Raji (cell line): ENCODE data around the gene OXLD1.

Source experiments
- POLR2A ChIP-seq: IDR thresholded peaks from 2 replicates; pipeline ENCODE4 v1.6.1; 2011; ENCODE audit warnings: low read depth, low read length, control low read depth; ENCODE audit not compliant: insufficient read depth

OXLD1 gene

GRCh38 chr17:81694810-81695209 lies 28.4 kb upstream of the OXLD1 start:
- TF ChIP-seq POLR2A: no peak

DNA sequence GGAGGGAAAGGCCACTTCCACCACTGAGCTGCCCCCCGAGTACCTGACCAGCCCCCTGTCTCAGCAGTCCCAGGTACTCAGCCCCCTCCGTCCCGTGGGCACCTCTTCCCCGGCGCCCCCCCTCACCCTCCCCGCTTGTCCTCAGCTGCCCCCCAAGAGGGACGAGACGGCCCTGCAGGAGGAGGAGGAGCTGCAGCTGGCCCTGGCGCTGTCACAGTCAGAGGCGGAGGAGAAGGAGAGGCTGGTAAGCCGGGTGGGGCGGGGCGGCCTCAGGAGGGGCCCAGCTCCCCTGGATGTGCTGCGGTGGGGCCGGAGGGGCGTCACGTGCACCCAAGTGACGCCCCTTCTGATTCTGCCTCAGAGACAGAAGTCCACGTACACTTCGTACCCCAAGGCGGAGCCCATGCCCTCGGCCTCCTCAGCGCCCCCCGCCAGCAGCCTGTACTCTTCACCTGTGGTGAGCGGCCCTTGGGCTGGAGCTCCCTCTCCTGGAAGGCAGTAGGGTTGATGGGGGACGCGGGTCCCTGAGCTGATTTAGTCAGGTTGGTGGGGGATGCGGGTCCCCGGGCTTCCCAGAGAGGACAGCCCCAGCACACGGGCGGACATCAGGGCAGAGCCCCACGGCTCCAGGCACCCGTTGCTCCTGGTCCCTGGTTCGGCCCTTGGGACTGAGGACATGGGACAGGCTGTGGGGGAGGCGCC lies 27.3 kb upstream of the OXLD1 start:
- TF ChIP-seq POLR2A: no peak

DNA sequence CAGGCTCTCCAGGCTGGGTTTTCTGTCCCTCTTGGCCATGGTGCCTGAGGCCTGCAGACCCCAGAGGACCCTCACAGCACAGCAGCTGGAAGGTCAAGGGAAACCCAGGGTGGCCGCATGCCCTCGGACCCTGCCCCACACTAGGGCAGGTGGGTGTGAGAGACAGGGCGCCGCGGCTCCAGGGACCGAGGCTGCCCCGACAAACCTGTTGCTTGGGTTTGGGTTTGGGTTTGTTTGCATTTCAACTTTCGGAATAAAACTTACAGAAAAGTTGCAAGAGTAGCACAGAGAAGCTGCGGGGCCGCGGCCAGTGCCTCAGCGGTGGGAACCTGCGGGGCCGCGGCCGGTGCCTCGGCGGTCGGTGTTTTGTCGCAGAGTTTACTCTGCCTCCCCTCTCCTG lies 25.2 kb upstream of the OXLD1 start:
- no peak for TF ChIP-seq POLR2A

GRCh38 chr17:81691196-81691595 lies 24.8 kb upstream of the OXLD1 start:
- TF ChIP-seq POLR2A: no peak

DNA sequence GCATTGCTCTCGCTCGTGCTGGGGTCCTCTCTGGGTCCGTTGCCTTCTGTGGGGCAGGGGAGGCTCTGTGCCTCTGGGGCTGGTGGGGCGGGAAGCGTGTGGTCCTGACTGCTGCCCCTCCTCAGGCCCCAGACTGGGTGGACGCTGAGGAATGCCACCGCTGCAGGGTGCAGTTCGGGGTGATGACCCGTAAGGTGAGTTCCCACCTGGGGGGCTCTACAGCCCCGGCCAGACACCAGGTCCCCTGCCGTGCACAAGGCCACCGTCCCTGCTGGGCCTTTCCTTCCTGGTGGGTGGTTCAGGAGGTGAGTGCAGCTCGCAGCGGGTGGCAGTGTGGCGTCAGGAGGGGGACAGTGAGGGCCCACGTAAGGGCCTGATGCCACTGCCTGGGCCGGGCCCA lies 24.1 kb upstream of the OXLD1 start:
- no peak for TF ChIP-seq POLR2A

GRCh38 chr17:81690066-81690465 lies 23.7 kb upstream of the OXLD1 start:
- no peak for TF ChIP-seq POLR2A

DNA sequence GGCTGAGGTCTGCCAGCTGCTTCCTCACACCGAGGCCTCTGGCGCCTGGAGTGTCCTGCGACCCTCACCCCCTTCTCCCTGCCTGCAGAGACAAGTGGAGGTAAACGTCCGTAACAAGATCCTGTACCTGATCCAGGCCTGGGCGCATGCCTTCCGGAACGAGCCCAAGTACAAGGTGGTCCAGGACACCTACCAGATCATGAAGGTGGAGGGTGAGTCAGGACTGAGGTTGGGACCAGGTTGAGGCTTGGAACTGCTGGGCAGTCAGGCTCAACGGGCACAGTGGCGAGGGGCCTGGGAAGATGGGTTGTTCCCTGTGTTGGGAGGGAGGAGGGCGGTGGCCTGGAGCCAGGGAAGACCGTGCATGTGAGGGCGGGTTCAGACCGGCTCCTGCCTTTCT lies 22.2 kb upstream of the OXLD1 start:
- TF ChIP-seq POLR2A: no peak

DNA sequence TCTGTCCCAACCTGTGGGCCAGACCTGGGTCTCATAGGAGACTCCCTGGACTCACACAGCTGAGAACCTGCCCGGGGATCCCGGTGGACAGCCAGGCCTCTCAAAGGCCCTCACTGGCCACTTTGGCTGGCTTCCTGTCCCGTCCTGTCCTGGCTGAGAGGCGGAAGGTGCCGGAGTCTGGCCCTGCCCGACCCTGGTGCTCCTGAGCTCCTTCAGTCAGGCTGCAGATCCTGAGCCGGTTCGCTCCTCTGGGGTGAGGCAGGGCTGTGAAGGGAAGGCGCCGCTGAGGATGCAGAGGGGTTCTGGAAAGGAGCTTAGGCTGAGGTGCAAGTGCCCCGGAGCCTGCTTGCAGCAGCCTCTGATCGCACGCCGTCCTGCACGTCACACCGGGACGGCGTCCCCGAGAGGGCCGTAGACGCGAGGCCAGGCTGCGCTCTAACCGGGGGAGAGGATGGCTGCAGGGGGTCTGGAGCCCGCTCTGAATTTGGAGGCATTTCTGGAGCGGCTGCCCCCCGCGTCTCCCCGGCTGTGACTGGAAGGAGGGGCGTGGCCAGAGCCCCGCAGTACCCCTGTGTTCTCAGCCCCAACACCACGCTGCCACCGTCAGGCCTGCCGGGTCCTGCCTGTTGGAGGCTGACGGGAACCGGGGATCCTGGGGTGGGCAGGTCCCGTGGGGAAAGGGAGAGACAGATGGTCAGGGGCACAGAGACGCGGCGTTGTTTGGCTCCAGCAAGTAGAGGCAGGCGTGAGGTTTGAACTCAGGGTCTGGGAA lies 21.6 kb upstream of the OXLD1 start:
- TF ChIP-seq POLR2A: no peak

DNA sequence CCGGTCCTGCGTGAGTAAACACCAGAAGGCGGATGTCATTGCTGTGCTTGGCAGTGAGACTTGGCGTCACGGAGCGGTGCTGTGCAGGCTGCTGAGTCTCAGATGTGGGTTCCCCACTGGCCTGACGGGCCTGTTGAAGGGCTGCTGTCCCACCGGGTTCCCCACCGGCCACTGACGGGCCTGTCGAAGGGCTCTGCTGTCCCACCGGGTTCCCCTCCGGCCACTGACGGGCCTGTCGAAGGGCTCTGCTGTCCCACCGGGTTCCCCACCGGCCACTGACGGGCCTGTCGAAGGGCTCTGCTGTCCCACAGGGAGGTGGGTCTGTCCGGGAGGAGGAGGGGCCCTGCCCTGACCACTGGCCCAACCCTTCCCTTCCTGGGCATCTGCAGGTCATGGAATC lies 20.2 kb upstream of the OXLD1 start:
- TF ChIP-seq POLR2A: no peak

- 0 out of 2 replicates have a peak, but pooled peaks have one; percentile 12 for TF ChIP-seq POLR2A
These were observed 18.7 kb upstream of the OXLD1 start for GRCh38 chr17:81685108-81685507.

DNA sequence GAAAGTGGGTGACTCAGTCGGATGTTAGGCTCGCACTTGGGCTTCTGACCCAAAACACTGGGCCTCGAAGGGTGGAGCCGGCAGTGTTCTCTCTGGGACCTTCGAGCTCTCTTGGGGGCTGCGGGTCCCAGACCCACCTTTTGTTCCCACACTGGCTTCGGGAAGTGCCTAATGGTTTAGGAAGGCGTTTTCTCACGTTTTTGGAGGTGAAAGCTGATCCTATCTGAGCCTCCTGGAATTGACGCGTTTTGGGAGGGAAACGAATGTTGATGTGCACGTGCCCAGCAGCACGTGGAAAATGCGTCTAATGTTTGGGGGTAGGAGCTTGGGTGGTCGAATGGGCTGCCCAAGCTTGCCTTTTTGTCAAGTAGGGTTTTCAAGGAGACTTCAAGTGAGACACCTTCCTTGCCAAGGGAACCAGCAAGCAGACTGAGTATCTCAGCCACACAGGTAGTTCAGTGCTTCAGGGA lies 18.1 kb upstream of the OXLD1 start:
- no peak for TF ChIP-seq POLR2A

DNA sequence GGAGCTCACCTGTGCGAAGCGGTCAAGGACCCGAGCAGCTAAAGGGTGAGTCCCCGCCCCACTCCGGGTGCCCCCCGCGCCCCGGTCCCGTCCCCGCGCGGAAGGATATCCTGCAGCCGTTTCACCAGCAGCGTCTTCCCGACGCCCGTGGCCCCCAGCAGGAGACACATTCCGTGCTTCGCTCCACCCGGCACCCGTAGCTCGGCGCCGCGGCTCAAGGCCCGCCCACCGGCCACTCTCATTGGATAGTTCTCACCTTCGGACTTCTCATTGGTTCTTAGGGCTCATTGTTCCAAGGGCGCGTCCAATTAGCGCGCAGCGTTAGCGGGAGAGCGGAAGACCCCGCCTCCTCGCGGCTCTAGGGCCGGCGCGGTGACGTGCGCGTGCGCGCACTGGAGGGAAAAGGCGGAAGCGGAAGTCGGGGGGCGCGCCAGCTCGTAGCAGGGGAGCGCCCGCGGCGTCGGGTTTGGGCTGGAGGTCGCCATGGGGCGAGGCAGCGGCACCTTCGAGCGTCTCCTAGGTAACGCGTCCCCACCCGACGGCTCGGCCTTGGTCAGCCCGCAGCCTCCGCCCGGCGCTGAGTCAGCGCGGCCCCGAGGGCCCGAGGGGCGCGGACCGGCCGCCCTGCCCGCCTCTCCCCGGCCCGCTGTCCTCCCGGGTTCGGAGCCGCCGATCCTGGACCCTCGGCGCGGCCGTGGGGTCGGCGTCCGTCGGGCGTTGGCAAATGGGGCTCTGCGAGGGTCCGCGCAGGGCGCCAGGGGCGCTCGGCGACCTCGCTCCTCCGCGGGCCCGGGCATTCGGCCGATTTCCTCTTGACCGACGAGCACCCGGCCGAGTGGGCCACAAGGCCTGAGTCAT lies 17.4 kb upstream of the OXLD1 start, which contains the start of the genes ARL16 and HGS:
TSS of gene ARL16 (minus strand) at position 214 of the 858 bp plus-strand sequence. CDS start at position 170, 44 bp downstream.
TSS of gene HGS (plus strand) at position 428 of the 858 bp plus-strand sequence. CDS start at position 484, 56 bp downstream.
- peak; percentile 59; the same call in 1 of the 2 replicates for TF ChIP-seq POLR2A

DNA sequence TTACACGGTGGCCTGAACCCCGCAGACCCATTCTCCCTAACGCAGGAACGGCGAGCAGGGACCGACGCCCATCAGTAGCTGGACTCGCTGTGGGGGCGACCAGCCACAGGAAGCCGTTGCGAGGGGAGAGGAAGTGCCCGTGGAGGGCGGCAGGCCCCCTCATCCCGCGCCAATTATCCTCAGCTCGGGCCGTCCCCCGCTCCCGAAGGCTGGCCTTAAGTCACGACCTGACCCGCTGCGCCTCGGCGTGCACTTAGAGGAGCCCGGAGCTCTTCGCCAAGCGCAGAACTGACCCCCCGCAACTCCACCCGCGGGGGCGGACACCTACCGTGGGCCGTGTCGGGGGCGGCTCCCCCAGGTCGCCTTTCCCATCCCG lies 16.8 kb upstream of the OXLD1 start:
- no peak for TF ChIP-seq POLR2A

DNA sequence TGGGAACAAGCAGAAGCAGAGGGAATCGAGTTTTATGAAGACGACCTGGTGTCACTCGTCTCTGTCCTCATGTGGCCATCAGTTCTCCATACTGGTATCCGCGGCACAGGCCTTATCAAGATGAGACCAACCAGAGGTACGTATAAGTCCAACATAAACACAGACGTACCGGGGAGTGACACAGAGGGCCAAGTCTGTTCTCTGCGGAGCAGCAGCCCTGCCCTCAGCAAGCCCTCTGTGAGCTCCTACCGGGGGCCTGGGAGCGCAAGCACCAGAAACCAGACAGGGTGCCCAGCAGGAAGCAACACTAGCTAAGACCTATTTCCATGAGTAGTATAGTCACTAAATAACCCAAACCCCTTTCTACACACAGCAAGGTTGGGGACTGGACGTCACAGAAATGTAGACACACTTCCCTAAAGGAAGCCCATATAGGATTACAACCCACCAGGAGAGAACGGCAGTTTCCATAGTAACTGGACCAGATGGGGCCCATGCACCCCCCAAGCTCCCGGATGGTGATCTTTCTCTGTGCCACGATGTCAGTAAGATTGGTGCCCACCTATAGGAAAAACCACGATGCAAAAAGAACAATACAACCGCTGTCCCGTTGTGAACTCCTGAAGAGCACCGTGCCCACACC lies 16.3 kb upstream of the OXLD1 start:
- no peak for TF ChIP-seq POLR2A

GRCh38 chr17:81681672-81682071 lies 15.3 kb upstream of the OXLD1 start:
- no peak for TF ChIP-seq POLR2A
